Skeletal muscle tissue (tissue), 4 donors: Measurements from ENCODE around the gene CLMP. TPM values are rescaled to one million over a fixed set of nuclear protein-coding genes. Genes with fewer than 3 reads are reported as not detected.

ENCODE experiments used
- H3K27ac ChIP-seq: one replicate; pipeline ENCODE4 v1.7.0; 2013; ENCODE audit warnings: mild to moderate bottlenecking, low read depth, low read length, inconsistent platforms
- H3K27me3 ChIP-seq, 3 donors: one replicate each; pipeline ENCODE4 v1.7.0; 2013; ENCODE audit warnings: low read length in 3 of 3; ENCODE audit not compliant: control insufficient read depth in 3 of 3, insufficient read depth in 3 of 3
- H3K36me3 ChIP-seq, 3 donors: one replicate each; pipeline ENCODE4 v1.7.0; 2013; ENCODE audit warnings: low read length in 3 of 3; ENCODE audit not compliant: control insufficient read depth in 3 of 3, insufficient read depth in 3 of 3
- H3K4me1 ChIP-seq, 3 donors: one replicate each; pipeline ENCODE4 v1.7.0; 2013; ENCODE audit warnings: low read length in 3 of 3, mild to moderate bottlenecking in 3 of 3; ENCODE audit not compliant: control insufficient read depth in 3 of 3, insufficient read depth in 3 of 3
- H3K4me3 ChIP-seq, 3 donors: one replicate each; pipeline ENCODE4 v1.7.0; 2013; ENCODE audit warnings: low read length in 3 of 3
- H3K9ac ChIP-seq, 3 donors: one replicate each; pipeline ENCODE4 v1.7.0; 2013; ENCODE audit warnings: low read length in 3 of 3, mild to moderate bottlenecking in 3 of 3, moderate library complexity in 2 of 3, low read depth in 1 of 3
- H3K9me3 ChIP-seq, 3 donors: one replicate each; pipeline ENCODE4 v1.7.0; 2013; ENCODE audit warnings: low read length in 3 of 3; ENCODE audit not compliant: control insufficient read depth in 3 of 3
- total RNA-seq: library from RNA; depleted of rRNA; stranded (reverse); fragments of >200 nt; gene quantifications from one replicate; pipeline ENCODE4 v1.2.3, GENCODE V29; 2014
- donor health status: Osteomylitis.

Gene CLMP
- total RNA-seq, 1 donor from 2014 or later = 8.9 TPM

DNA sequence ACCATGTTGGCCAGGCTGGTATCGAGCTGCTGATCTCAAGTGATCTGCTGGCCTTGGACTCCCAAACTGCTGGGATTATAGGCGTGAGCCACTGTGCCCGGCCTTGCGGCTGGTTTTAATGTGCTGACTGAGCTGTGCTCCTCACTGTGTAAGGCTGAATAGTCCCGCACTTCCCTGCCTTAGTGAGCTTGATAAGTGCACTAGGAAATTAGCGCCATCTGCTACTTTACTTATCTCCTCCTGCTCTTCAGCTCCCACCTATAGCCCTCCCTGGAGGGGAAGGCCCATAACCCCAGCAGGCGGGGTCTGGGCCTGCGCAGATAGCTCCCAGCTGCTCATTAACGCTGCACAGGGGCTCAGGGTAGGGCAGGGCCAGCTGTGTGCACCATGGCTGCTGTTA is 49.4 kb downstream of the CLMP start:
- Histone ChIP-seq H3K27ac (no peak overlapping the region), H3K36me3 (no peaks in the 10 kb centered on the region), H3K9me3 (no peaks in the 10 kb centered on the region), H3K27me3 (no peaks in the 10 kb centered on the region), H3K4me1 (peaks cover 0 to 4% (median 2%) of the 10 kb centered on the region in 3 donors), H3K4me3 (peak overlapping the region in 1 of 3 donors; percentile 36), H3K9ac (peak overlapping the region in 2 of 3 donors; percentile 23 to 74)

DNA sequence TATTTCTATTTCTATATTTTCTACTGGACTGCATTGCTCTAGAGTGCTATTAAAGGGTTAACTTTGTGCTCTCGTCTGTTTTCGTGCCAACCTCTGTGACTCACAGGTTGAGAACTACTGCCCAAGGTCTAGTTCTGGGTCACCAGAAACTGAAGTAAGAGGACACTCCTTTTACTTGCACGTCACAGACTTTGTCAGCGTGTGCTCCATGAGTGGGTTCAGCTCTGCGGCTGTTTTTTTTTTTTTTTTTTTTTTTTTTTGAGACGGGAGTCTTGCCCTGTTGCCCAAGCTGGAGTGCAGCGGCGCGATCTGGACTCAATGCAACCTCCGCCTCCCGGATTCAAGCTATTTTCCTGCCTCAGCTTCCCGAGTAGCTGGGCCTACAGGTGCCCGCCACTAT is 49.8 kb downstream of the CLMP start:
- no peaks in the 10 kb centered on the region for H3K27me3 ChIP-seq
- no peak overlapping the region for H3K27ac ChIP-seq
- H3K4me1 ChIP-seq = peaks cover 0 to 4% (median 2%) of the 10 kb centered on the region in 3 donors
- H3K4me3 ChIP-seq = peak overlapping the region in 1 of 3 donors; percentile 36
- H3K9ac ChIP-seq = peak overlapping the region in 2 of 3 donors; percentile 23 to 74
- no peaks in the 10 kb centered on the region for H3K36me3 ChIP-seq
- no peaks in the 10 kb centered on the region for H3K9me3 ChIP-seq

- H3K9me3 ChIP-seq = no peaks in the 10 kb centered on the region
- no peak overlapping the region for H3K27ac ChIP-seq
- H3K27me3 ChIP-seq = no peaks in the 10 kb centered on the region
- no peaks in the 10 kb centered on the region for H3K36me3 ChIP-seq
- H3K4me1 ChIP-seq = peaks cover 0 to 4% (median 2%) of the 10 kb centered on the region in 3 donors
- no peak overlapping the region for H3K4me3 ChIP-seq
- no peak overlapping the region for H3K9ac ChIP-seq
Observed at GRCh38 chr11:123144707-123145106, 50.3 kb downstream of the CLMP start.

DNA sequence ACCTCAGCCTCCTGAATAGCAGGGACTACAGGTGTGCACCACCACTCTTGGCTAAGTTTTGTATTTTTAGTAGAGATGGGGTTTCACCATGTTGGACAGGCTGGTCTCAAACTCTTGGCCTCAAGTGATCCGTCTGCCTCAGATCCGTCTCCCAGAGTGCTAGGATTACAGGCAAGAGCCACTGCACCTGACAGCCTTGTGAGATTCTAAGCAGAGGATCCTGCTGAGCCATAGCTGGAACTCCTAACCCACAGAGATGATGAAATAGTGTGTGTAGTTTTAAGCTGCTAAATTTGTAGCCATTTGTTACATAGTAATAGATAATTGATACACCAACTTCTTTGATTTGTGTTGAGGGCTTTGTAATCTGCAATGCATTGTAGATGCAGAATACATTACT is 51.1 kb downstream of the CLMP start:
- Histone ChIP-seq H3K4me1 (peaks cover 0 to 4% (median 2%) of the 10 kb centered on the region in 3 donors), H3K9me3 (no peaks in the 10 kb centered on the region), H3K27ac (no peak overlapping the region), H3K9ac (no peak overlapping the region), H3K27me3 (no peaks in the 10 kb centered on the region), H3K36me3 (no peaks in the 10 kb centered on the region), H3K4me3 (no peak overlapping the region)

DNA sequence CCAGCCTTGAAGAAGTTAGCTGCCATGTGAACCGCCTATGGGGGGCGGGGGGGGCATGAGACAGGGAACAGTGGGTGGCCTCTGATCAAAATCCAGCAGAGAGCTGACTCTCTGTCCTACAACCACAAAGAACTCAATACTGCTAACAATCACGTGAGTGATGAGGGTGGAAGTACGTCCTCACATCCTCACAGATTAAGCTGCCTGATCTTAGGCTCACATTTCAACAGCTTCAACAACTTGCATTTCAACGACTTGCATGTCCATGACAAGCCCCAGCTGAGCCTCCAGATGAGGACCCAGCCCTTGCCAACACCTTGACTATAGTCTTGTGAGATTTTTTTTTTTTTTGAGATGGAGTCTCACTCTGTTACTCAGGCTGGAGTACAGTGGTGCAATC is 51.6 kb downstream of the CLMP start:
- H3K9ac ChIP-seq = no peak overlapping the region
- H3K4me1 ChIP-seq = peaks cover 0 to 4% (median 2%) of the 10 kb centered on the region in 3 donors
- no peaks in the 10 kb centered on the region for H3K9me3 ChIP-seq
- H3K4me3 ChIP-seq = no peak overlapping the region
- no peak overlapping the region for H3K27ac ChIP-seq
- no peaks in the 10 kb centered on the region for H3K27me3 ChIP-seq
- no peaks in the 10 kb centered on the region for H3K36me3 ChIP-seq

GRCh38 chr11:123139206-123139605 is 55.8 kb downstream of the CLMP start:
- Histone ChIP-seq H3K4me3 (no peak overlapping the region), H3K9ac (no peak overlapping the region), H3K36me3 (no peaks in the 10 kb centered on the region), H3K4me1 (peaks cover 0 to 8% (median 6%) of the 10 kb centered on the region in 3 donors), H3K27me3 (no peaks in the 10 kb centered on the region), H3K9me3 (no peaks in the 10 kb centered on the region), H3K27ac (no peak overlapping the region)

GRCh38 chr11:123137431-123138224 is 57.4 kb downstream of the CLMP start:
- H3K4me3 ChIP-seq = peak overlapping the region in 2 of 3 donors; percentile 10 to 22
- H3K9ac ChIP-seq = peak overlapping the region; percentile 10 to 57 (median 42)
- H3K27ac ChIP-seq = peak overlapping the region; percentile 28

GRCh38 chr11:123135863-123136446 is 59.1 kb downstream of the CLMP start:
- H3K4me1 ChIP-seq = peaks cover 0 to 8% (median 6%) of the 10 kb centered on the region in 3 donors
- H3K27ac ChIP-seq = no peak overlapping the region
- peak overlapping the region in 1 of 3 donors; percentile 59 for H3K4me3 ChIP-seq
- H3K36me3 ChIP-seq = no peaks in the 10 kb centered on the region
- no peaks in the 10 kb centered on the region for H3K27me3 ChIP-seq
- no peak overlapping the region for H3K9ac ChIP-seq
- H3K9me3 ChIP-seq = no peaks in the 10 kb centered on the region

More at GRCh38 chr11:123137431-123138224, 57.4 kb downstream of the CLMP start:
- no peaks in the 10 kb centered on the region for H3K27me3 ChIP-seq
- no peaks in the 10 kb centered on the region for H3K9me3 ChIP-seq
- no peaks in the 10 kb centered on the region for H3K36me3 ChIP-seq
- H3K4me1 ChIP-seq = peaks cover 0 to 8% (median 6%) of the 10 kb centered on the region in 3 donors

DNA sequence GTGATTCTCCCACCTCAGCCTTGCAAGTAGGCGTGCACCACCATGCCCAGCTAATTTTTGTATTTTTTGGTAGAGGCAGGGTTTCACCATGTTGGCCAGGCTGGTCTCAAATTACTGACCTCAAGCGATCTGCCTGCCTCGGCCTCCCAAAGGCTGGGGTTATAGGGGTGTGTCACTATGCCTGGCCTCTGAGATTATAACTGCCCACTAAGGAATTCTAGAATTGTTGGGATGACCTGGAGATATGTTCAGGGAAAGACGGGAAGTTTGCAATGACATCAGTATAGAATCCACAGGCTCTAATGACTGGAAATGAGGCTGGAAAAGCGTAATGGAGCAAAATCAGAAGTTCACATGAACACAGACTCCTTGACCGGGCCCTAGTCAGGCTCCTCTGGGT is 62.2 kb downstream of the CLMP start:
- Histone ChIP-seq H3K9me3 (no peaks in the 10 kb centered on the region), H3K36me3 (no peaks in the 10 kb centered on the region), H3K27ac (no peak overlapping the region), H3K27me3 (no peaks in the 10 kb centered on the region), H3K4me1 (peaks cover 0 to 5% (median 3%) of the 10 kb centered on the region in 3 donors), H3K4me3 (no peak overlapping the region), H3K9ac (no peak overlapping the region)
